NCI-H128 (cell line): Measurements from ENCODE around the gene COL18A1.
"Not testable (repeated sequence)": the region's sequence is repeated elsewhere in the genome, so short reads cannot be mapped to it uniquely, and the experiment has no call there.

Source experiments
- DNase-seq: peaks from one replicate; lab custom pipeline; 2025; ENCODE audit not compliant: unreplicated experiment; lab: John Stamatoyannopoulos, UW

COL18A1 gene

DNA sequence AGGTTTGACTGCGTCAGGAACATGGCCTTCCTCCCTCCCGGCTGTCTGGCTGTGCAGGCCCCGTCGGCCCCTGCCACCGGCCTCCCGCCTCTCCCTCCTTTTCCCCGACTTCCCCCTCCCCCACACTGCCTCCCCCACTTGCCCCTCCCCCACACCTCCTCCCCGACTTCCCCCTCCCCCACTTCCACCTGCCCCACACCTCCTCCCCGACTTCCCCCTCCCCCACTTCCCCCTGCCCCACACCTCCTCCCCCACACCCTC lies 84.7 kb downstream of the COL18A1 start:
- no peak for DNase-seq

DNA sequence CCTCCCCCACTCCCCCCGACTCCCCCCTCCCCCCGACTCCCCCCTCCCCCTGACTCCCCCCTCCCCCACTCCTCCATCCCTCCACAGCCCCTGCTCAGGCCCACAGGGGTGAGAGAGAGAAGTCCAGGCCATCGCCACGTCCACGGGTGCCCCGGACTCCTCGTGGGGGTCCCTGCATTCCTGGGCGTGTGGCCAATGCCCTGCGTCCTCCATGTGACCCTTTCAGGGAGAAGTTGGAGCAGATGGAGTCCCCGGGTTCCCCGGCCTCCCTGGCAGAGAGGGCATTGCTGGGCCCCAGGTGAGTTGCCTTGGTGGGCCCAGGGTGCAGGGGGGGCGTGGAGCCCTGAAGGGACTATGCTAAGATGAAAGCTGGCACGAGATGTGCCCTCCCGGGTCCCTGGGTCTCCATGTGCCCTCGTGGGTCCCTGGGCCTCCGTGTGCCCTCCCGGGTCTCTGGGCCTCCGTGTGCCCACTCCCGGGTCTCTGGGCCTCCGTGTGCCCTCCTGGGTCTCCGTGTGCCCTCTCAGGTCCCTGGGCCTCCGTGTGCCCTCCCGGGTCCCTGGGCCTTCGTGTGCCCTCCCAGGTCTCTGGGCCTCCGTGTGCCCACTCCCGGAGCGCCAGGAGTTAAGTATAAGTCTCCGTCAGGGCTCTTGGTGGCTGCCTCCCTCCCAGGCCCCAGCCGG lies 85.2 kb downstream of the COL18A1 start:
- no peak for DNase-seq

DNA sequence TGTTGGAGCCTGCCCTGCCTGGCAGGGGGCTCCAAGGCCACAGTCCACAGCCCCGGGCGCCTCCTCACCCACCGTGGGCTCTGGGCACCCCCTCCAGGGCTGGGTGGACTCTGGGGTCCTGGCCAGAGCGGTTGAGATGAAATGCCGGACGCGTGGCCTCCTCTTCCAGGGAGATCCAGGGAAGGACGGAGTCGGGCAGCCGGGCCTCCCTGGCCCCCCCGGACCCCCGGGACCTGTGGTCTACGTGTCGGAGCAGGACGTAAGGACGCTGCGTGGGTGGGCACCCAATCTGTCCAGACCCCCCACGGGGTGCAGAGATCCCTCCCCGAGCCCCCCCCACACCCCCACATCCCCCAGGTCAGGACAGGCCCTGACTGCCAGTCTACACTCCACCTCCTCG lies 86.1 kb downstream of the COL18A1 start:
- DNase-seq: no peak

DNA sequence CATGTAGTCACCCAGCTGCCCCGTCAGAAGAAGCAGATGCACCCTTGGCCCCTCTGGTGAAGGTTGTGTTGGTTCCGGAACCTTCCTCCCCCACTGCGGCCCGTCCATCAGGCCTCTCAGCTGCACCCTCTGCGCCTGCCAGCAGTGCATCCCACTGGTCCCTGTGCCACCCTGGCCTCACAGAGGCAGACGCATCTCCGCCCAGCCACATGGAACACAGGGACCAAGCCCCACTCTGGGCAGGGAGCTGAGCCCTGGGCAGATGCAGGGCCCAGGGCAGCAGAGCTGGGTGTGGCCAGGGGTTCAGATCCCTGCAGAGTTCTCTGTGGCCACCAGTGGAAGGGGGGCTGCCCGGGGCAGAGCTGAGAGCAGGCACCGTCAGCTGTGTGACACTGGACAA lies 86.7 kb downstream of the COL18A1 start:
- DNase-seq: no peak

DNA sequence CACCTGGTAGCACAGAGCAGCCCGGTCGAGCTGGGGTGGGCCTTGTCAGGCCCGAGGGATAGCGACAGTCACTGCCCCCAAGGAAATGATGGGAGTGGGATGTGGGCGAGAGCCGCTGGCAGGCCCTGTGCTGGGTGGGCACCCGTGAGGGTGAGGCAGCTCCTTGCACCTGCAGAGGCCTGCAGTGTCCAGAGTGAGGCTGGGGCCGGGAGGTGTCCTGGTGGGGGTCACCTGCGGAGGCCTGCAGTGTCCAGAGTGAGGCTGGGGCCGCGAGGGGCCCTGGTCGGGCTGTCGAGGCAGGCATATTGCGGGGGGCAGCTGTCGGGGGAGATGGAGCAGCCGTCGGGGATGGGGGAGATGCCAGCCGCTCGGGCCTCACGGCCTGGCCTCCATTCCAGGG lies 87.8 kb downstream of the COL18A1 start:
- no peak for DNase-seq

DNA sequence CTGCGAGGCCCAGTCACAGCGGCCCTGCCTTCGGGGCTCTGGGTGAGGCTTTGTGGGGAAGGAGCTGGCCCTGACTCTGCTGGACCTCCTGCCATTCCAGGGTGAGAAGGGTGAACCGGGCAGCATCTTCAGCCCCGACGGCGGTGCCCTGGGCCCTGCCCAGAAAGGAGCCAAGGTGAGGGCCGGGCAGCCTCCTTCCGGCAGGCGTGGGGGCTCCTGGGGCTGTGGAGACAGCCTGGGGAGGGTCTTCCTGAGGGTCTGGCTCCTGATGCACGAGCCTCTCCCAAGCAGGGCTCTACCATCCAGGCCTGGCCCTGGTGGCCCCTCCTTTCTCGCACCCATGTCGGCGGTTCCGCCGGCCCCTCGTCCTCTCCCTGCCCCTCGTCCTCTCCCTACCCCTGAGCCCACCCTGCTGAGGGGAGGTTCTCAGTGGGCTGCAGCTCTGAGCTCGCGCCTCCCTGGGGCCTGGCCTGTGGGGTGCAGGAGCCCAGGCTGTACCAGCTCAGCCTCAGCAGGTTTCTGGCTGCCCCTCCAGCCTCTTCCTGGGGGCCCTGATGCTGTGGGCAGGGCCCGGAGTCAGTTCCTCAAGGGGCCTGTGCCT lies 88.5 kb downstream of the COL18A1 start:
- no peak for DNase-seq

DNA sequence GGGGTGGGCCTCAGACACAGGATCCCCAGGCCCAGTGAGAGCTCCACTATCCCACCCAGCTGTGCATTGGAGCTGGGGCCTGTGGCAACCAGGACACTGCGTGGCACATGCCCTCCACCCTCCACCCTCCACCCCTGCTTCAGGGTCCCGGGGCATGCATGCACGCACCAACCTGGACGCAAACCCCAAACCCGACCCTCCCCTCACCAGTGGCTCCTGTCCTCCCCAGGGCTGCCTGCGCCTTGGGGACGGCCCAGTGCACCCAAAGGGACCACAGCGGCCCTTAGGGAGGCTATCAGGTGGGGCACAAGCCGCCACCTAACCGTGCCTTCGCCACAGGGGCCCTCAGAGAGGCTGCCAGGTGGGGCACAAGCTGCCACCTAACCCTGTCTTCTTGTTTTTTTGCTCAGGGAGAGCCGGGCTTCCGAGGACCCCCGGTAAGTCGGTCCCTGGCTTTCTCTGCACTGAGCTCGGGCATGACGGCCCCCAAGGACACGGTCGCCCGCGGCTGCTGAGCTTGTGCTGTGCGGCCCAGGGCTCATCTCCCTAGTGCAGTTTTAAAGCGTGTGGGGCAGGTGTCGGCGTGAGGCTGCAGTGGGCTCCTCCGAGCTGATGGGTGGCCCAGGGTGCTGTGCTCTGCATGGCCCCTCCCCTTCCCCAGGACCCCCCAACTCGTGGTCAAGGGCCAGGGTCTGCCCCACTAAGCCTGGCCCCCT lies 89.3 kb downstream of the COL18A1 start:
- DNase-seq: no peak

DNA sequence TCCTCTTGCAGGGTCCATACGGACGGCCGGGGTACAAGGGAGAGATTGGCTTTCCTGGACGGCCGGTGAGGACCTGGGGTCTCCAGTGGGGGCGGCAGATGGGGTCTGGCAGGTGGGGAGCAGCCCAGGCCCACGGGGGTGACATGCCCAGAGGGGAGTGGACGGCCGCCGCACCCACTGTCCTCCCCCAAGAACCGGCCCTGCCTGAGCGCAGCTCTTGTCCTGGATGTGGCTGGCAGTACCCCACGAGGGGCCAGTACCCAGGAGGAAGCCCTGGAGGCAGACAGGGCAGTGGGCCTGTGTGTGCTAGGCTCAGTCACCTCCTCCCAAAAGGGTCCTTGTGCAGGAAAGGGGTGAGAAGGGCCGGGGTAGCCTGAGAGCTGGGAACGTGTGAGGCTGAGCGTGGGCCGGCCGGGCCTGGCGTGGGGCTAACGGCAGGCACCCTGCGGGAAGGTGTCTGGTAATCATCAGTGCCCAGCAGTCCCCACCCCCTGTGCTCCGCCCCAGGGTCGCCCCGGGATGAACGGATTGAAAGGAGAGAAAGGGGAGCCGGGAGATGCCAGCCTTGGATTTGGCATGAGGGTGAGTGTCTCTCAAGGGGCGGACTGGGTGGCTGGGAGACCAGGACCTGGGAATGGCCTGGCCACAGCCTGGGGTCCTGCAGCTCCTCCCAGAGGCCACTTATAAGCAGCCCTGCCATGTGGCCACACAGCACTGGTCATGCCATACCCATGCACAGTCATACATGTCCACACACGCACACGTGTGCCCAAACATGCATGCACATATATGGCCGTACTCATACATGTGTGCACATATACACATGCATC lies 90.1 kb downstream of the COL18A1 start:
- no peak for DNase-seq

DNA sequence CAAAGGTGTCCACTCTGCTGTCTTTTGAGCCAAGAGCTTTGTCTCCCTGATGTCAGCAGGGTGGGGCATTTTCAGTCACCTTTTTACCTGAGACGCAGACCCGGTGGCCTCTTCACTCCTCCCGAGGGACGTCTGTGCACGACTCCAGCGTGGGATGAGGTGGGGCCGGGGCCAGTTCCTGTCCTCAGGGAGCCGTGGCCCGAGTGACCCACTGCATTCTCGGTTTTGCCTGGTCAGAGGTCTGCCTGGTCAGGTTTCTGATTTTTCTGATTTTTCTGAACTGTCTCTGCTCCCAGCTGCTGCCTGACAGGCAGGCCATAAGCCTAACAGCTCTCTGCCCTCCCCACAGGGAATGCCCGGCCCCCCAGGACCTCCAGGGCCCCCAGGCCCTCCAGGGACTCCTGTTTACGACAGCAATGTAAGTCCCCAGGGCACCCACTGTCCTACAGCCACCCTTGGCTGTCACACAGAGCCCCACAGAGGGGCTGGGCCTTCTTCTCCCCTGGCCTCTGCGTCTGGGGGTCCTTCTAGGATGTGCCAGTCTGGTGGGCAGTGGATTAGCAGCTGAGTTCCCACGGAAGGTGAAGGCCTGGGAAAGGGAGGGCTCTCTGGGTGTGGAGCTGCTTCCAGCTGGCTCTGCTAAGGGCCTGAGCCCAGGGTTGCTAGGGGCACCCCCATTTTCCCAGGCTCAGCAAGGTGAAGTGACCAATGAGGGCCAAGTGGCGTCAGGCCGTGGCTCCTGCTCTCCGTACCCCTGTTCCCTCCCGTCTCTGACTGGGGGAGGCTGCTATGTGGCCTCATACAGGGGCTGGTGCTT lies 91.4 kb downstream of the COL18A1 start:
- no peak for DNase-seq

DNA sequence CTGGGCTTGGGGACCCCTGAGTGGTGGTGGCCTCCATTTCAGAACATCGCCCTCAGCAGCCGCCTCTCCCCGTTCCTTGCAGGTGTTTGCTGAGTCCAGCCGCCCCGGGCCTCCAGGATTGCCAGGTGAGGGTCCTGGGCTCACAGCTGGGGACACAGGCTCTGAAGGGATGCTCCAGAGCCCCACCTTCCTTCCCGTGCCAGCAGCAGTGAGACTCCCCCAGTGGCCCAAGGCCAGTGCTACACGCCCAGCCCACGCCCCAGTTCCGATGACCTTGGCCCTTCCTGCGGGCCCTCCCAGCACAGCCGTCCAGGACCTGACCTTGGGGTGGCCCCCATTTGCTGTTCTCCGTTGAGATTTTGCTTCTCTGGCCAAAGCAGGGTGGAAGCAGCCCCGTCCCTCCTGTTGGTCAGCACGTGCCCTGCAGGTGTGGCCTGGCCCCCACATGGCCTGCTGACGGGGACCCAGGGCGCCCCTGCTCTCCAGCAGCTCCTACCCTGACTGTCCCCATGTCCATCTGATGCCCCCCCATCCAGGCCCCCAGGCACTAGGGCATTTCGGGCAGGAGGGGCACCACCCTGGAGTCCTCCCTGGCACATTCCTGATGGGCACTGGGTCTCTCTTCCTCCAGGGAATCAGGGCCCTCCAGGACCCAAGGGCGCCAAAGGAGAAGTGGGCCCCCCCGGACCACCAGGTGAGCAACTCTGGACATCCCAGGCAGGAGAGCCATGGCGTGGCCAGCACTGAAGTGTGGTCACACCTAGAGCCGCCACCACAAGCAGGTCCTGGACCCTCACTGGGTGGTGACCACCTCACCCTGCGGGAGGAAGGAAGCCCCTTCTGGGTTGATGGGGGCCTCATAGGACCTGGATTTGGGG lies 92.2 kb downstream of the COL18A1 start:
- DNase-seq: no peak

DNA sequence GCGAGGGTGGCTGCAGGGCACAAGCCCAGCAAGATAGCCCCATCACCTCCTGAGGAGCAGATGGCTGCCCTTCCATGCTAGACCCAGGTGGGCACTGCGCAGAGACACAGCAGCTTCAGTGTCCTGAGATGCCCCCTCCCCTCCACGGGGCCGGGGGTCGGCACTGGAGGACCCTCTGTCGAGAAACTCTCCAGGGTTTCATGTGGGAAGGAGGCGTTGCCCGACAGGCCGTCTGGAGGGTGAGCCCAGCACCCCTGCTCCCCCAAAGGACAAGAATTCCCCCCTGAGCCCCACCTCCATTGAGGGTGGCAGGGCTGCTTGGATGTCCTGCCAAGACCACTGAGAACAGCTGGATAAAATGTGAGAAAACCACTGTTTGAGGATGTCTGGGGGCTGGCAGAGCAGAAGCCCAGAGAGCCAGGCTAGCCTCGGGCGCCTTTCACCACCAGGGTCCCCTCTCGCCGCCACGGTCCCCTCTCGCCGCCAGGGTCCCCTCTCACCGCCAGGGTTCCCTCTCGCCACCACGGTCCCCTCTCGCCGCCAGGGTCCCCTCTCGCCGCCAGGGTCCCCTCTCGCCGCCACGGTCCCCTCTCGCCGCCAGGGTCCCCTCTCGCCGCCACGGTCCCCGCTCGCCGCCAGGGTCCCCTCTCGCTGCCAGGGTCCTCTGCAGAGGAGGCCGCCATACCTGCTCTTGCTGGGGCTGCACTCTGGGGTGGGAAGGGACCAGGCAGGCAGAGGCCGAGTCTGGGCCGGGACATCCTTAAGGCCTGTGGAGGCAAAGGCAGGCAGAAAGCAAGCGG lies 93.1 kb downstream of the COL18A1 start:
- DNase-seq: no peak

DNA sequence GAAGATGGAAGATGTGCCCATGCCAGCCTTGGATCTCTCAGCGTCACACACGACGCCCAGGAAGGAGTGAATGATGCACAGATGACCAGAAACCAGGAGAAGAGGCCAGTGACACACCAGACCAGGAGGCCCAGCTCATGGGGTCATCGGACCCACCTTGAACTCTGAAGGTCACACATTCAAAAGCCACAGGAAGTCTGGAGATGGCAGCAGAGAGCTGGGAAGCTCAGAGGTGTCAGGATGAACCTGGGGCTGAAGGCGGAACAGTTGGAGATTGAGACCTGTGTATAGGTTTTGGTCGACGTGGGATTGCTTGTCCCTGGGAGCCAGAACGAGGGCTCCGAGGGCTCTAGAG lies 93.7 kb downstream of the COL18A1 start:
- no peak for DNase-seq

DNA sequence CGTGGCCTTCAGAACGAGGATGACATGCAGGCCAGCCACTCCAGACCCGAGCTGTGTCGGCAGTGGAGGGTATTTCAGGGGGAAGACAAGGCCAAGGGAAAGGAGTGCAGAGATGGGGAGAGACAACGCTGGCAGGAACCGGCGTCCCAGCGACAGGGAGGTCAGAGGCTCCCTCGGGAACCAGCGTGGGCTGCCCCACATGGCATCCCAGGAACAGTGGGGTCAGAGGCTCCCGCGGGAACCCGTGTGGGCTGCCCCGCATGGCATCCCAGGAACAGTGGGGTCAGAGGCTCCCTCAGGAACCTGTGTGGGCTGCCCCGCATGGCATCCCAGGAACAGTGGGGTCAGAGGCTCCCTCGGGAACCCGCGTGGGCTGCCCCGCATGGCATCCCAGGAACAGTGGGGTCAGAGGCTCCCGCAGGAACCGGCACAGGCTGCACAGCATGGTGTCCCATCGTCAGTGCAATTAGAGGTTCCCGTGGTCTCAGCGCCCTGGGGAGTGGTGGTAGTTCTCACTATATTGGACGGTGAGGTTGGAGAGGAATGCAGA lies 94.3 kb downstream of the COL18A1 start:
- DNase-seq: no peak

DNA sequence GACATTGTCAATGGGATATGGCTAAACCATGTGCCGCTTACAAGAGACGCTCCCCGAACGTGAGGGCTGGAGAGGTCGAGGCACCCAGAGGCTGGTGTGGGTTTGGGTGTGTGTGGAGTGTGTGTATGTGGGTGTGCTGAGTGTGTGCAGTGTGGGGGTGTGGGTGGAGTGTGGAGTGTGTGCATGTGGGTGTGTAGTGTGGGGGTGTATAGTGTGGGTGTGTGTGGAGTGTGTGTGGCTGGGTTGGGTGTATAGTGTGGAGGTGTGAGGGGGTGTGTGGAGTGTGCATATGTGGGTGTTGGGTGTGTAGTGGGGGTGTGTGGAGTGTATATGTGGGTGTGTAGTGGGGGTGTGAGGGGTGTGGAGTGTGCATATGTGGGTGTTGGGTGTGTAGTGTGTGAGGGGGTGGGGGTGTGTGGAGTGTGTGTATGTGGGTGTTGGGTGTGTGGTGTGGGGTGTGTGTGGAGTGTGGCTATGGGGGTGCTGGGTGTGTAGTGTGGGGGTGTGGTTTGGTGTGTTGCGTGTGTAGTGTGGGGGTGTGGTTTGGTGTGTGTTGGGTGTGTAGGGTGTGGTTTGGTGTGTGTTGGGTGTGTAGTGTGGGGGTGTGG lies 95.1 kb downstream of the COL18A1 start:
- no peak for DNase-seq

DNA sequence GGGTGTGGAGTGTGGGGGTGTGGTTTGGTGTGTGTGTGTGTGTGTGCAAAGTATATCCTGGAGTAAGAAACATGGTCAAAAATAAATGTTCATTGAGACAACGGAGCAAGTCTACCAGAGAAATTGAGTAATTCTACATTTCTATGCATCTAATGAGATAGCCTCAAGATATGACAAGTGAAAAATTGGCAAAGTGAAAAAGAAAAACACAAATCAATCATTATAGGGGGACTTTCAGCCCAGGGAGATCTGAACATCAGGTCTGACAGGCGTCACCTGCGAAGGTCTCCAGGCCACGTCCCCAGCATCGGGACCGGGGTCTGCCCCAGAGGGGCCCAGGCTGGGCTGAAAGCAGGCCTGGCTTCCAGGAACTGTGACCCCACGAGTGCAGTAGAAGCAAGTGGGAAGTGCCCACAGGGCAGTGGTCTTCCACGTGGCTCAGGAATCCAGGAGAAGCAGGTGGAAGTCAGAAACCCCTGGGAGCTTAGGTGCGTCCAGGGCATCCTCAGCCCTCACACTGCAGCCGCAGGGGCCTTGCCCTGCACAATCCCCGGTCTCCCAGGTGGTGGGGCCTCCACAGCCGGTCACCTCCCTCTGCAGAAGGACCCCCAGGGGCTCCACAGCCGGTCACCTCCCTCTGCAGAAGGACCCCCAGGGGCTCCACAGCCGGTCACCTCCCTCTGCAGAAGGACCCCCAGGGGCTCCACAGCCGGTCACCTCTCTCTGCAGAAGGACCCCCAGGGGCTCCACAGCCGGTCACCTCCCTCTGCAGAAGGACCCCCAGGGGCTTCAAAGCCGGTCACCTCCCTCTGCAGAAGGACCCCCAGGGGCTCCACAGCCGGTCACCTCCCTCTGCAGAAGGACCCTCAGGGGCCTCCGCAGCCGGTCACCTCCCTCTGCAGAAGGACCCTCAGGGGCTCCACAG lies 96.4 kb downstream of the COL18A1 start:
- not testable (repeated sequence) for DNase-seq

DNA sequence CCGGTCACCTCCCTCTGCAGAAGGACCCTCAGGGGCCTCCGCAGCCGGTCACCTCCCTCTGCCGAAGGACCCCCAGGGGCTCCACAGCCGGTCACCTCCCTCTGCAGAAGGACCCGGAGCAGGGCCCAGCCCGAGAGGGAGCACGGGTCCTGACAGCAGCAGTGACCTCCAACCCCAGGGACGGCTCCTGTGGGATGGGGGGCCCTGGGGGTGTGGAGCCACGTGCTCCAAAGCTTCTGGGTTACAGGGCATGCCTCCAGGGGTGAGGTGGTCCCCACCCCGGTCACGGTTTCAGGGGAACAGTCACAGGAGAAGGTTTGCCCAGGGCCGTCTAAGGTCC lies 97.0 kb downstream of the COL18A1 start:
- DNase-seq: no peak

DNA sequence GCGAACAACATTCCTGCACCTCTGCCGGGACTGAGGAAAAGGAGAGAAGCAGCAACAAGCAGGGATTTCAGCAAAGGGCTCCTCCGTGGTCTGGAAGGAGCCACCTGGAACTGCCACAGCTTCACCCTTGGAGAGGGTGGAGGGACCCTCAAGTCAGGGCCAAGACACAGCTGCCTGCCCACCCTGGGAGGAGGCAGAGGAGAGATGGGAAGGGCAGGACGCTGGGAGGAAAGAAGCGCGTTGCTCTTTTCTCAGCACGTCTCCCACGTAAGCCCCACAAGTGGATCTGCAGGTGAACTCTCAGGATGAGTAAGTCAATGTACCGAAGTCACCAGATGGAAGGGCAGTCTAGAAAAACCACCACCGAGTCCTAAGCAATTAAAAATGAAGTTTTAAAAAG lies 97.6 kb downstream of the COL18A1 start:
- no peak for DNase-seq

DNA sequence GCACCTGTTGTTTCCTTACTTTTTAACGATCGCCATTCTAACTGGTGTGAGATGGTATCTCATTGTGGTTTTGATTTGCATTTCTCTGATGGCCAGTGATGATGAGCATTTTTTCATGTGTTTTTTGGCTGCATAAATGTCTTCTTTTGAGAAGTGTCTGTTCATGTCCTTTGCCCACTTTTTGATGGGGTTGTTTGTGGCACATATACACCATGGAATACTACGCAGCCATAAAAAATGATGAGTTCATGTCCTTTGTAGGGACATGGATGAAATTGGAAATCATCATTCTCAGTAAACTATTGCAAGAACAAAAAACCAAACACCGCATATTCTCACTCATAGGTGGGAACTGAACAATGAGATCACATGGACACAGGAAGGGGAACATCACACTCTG lies 98.3 kb downstream of the COL18A1 start:
- DNase-seq: not testable (repeated sequence)
